ENCODE results near the gene NGLY1.

GRCh38 chr3:25687742-25688141 is 95.5 kb downstream of the NGLY1 start:
- TF ChIP-seq YY1 (IDR thresholded peaks at IDR 0.05; ENCODE audit: insufficient read depth, insufficient read length) (no peak), SUZ12 (IDR thresholded peaks at IDR 0.05; ENCODE audit: extremely low read depth, insufficient read depth, insufficient read length) (no peak), ZNF274 (IDR thresholded peaks at IDR 0.05; ENCODE audit: low read depth, low read length) (no peak)

Data from NT2/D1 (cell line).